GM19397 (cell line): ENCODE measurements around the gene SLC19A1.

Experiments
- ATAC-seq: cut with Tn5 transposase; IDR thresholded peaks from one replicate; pipeline ENCODE4 v1.9.1; 2021; ENCODE audit warnings: mild to moderate bottlenecking, moderate library complexity; ENCODE audit not compliant: unreplicated experiment

SLC19A1 gene

DNA sequence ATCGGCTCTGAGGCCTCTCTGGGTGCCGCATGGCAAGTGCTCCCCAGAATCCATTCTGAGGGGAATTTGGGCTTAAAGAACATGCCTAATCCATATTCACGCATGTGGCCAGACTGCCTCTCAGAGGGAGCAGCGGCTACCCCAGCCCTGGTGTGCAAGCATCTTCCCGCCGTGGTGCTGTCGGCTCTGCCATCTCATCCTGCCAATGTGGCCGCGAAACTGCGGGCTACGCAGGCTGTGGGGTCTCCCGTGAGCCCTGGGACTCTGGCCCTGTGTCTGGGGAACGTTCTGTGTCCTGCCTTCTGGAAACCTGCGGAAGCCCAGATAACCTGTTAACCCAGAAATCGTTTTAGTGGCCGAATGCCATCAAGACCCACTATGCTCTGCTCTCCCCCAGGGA, 60.7 kb downstream of the SLC19A1 start:
- ATAC-seq, result no peak

DNA sequence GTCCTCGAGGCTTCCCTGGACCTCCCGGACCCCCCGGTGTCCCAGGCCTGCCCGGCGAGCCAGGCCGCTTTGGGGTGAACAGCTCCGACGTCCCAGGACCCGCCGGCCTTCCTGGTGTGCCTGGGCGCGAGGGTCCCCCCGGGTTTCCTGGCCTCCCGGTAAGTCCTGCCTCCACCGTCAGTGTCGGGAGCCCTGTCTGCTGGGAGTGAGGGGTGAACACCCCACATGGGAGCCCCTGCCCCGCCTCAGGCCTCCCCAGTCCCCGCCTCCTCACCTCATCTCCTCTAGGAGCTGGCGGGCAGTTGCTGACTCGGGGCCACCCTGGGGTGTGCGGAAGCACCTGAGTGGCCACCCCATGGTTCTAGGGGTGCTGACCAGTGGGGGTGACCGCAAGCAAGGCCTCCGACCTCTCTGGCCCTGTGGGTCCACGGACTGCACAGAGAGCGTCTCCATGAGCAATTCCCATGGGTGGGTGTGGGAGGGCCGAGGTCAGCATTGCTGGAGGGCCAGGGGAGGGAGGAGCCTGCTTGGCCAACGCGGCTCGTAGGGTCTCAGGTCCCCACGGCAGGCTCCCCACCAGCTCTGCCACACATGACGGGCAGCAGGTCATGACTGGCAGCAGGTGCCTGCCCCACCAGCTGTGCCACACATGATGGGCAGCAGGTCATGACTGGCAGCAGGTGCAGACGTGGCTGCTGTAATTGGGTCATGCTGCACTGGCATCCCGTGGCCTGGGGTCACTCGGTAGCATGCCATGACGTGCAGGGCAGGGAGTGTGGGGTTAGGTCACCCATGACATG, 61.3 kb downstream of the SLC19A1 start:
- ATAC-seq, result no peak

DNA sequence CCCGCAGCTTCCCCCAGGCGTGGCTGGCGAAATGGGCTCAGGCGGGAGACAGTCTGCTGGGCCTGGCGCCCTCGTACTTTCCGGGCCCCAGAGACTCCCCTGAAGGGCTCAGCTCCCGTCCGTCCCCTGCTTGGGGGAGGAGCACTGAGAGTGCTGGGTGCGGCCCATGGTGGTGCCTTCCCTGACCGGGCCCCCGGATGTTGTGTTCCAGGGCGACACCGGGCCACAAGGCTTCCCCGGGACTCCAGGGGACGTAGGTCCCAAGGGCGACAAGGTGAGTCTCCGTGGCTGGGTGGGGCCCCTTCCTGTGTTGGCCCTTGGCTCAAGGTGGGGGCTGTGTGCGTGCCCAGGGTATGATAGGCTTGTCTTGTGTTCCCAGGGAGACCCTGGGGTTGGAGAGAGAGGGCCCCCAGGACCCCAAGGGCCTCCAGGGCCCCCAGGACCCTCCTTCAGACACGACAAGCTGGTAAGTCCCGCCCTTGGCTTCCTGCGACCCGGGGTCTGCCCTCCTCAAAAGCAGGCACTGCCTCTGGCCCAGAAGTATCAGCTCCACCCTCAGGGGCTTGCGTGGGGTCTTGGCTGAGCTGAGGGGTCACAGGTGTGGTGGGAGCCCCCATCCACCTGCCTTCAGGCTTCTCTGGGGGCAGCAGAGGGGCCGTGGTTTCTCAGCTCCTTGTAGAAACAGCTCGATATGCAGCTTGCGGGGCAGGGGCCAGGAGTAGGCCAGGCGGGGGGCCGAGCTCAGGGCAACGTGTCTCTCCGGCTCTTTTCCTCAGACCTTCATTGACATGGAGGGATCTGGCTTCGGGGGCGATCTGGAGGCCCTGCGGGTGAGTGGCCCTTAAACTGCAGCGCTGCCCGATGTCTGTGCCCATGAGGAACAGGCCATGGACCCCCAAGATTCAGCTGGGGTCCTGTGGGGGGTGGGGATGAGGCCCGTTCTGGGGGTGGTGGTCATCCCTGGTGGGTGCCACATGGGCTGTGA, 62.3 kb downstream of the SLC19A1 start:
- no peak for ATAC-seq

DNA sequence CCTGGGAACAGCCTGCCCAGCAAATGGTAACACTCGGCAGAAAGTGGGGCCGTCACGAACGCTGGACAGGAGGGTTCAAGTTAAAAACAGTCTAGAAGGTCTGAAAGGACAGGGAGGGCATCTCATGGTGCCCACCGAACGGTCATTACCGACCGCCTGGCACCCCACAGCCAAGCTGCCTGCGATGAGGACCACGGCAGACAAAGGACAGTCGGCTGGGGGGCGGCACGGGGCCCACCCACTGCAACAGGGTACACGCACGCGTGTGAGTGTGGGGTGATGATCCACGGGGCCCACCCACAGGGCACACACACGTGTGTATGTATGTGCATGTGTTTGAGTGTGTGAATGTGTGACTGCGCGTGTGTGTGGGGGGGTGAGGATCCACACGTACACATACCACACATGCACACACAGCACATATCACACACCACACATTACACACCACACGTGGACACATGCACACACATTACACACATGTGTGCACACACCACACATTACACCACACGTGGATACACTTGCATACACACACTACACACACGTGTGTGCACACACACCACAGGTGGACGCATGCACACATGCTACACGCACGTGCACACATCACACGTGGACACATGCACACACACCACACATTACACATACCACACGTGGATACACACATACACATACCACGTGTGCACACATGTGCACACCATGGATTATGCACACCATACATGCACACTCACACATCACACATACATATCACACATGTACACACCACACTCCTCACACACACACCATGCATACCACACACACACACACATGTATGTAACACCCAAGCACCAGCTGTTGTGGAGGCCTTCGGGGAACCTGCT, 63.2 kb downstream of the SLC19A1 start:
- ATAC-seq, result no peak

DNA sequence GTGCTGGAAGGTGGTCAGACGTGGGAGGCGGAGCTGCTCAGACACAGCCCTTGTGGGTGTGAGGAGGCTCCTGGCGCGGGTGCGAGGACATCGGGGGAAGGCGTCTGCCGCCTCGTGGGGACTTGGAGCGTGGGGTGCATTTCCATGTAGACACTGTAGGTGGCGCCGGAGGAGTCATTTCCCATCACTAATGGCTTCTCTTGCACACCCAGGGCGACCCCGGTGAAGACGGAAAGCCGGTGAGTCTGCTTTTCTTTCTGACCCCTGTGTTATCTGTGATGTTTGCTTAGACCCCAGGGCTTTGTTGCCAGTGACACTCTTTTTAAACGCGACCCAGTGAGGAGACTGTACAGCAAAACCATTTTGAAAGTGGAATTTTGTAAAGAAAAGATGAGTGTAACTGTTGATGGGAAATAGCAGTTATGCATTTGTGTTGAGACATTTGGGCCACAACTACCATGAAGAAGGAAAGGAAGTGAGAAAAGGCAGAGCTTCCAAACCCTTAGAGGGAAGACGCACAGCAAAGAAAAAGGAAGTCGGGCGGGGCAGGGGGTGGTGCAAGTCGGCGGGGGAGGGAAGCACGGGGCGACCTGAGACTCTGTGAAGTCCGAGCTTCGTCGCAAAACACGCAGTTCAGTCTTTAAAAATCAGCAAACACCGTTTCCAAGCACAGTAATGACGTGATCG, 64.0 kb downstream of the SLC19A1 start:
- ATAC-seq, result no peak

DNA sequence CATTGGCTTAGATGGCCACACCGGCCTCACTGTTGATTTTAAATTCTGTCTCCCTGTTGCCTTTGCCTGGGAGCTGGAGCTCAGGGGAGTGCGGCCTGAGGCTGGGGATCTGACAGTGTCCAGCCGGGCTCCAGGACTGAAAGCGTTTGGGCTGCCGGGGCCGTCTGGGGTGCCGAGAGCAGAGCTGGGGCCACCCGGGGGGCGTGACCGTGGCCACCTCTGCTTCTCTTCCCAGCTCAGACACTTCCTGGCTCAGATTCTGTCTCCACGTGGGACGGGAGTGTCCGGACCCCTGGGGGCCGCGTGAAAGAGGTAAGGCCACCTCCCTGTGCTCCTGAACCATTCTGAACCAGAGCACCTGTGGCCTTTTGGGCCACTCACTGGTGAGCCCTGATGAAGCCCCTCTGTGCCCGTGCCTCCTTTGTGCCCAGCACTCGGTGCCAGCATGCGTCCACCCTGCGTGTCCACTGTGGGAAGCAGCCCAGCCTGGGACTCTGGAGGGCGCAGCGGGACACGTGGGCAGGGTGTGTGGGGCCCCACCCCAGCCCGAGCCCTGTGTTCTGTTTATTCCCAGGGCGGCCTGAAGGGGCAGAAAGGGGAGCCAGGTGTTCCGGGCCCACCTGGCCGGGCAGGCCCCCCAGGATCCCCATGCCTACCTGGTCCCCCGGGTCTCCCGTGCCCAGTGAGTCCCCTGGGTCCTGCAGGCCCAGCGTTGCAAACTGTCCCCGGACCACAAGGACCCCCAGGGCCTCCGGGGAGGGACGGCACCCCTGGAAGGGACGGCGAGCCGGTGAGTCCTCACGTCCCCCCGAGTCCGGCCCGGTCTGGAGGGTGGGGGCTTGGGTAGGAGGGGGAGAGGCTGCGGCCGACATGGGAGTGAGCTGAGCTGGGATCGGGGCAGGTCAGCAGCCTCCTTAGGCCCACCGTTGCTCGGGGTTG, 64.8 kb downstream of the SLC19A1 start:
- no peak for ATAC-seq

DNA sequence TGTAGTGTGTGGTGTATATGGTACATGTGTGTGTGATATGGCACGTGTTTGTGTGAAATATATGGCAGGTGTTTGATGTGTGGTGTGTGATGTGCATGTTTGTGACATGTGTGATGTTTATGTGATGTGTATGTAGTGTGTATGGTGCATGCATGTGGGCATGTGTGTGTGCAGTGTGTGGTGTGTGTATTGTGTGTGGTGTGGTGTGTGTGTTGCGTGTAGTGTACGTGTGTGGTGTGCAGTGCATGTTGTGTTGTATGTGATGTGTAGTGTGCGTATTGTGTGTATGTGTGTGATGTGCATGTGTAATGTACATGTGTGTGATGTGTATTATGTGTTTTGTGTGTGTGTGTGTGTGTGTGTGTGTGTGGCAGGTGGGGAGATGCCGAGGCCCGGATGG, 65.7 kb downstream of the SLC19A1 start:
- no peak for ATAC-seq

DNA sequence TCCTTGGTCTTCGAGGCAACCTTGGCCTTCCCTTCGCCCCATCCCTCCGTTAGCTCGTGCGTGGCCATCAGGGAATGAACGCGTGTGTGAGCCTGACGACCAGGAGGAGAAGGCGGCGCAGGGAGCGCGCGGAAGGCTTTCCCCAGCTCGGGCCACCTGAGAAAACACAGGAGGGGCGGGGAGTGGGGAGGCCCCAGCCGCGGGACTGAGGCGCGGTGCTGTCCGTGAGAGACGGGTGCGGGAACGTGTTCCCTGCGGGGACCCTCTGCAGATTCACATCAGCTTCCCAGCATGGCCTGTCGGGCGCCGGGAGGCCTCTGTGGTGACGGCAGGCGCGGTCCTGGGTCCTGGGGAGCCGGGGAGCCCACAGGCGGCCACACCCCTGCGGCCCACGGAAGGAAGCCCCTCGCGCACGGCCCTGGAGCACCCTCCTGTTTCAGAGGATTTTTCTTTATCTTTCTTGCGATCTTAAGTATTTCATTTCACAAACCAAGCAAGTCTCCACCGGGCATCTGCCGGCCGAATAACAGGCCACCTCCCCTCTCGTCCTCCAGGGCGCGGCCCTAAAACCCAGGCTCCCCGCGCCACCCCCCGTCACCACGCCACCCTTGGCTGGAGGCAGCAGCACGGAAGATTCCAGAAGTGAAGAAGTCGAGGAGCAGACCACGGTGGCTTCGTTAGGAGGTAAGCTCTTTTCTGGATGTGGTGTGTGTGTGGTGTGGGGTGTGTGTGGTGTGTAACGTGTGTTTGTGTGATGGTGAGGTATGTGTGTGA, 66.3 kb downstream of the SLC19A1 start:
- no peak for ATAC-seq

DNA sequence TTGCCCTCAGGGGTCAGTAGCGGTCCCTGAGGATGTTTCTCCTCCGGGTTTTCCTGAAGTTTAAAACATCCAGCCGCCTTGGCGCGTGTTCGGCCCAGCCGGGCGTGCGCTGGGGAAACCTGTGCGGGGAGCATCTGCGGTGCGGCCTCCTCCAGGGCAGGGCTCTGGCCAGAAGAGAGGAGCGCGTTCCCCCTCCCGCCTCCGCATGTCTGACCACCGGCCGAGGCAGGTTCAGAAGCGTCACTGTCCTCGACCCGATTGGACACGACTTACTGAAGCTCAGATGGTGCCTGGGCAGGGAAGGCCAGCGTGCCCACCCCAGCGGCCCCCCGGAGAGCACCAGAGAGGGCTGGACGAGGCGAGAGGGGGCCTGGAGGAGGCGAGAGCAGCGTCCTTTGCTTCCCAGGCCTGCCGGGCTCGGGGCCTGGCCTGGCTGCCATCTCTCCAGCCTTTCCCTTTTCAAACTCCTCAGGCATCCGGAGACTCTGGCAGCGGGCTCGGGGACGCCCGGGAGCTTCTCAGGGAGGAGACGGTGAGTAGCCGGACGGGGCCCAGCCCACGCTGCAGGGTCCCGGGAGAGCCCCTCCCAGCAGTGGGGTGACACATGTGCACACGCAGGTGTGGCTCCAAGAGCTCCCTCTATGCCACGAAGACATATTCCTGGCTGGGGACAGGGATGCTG, 67.1 kb downstream of the SLC19A1 start:
- no peak for ATAC-seq

DNA sequence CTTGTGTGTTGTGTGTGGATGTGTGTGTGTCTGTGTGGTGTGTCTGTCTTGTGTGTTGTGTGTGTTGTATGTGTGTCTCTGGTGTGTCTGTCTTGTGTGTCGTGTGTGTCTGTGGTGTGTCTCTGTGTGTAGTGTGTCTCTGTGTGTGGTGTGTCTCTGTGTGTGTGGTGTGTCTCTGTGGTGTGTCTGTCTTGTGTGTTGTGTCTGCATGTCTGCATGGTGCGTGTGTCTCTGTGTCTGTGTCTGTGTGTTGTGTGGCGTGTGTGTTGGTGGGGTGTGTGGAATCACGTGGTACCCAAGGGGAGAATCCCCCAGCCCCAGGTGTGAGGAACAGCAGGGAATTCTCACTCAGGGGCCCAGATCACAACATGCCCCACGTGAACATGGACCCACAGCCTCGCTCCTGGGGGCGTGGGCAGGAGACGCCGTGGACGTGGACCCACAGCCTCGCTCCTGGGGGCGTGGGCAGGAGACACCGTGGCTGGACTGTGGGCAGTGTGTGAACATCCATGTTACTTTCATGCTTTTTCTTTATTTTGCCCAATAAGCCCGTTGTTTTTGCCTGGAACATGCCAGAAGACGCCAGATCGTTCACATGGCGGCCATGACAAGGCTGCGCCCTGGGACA, 67.8 kb downstream of the SLC19A1 start:
- ATAC-seq, result no peak

DNA sequence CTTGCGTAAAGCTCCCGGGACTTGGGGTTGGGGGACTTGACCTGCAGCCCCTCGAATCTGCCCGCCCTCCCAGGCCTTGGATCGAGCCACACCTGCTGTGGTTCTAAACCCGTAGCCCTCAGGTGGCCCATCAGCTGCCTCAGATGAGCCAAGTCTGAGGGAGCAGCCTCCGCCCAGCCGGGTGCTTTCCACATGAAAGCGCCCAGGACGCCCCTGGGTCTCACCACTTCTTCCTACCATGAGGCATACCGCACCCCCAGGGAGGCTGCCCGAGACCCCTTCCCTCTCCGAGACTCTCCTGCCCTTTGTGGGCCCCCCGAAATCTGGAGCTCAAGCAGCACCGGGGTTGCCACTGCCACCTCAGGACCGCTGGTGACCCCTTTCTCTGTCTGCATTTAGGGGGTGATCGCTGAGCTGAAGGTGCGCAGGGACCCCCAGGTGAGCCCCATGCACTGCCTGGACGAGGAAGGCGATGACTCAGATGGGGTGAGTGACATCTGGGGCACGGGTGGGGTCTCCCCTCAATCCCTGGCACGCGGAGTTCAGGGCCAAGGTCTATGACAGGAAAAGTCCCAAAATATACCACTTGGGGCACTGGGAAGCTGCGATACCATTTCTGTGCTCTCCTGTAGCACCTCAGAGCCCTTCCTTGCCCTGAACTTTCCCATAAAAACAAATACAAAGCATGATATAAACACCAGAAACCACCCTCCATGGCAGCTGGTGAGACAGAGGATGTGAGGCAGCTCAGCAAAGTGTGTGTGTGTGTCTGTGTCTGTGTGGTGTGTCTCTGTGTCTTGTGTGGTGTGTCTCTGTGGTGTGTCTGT, 68.5 kb downstream of the SLC19A1 start:
- ATAC-seq, result no peak

DNA sequence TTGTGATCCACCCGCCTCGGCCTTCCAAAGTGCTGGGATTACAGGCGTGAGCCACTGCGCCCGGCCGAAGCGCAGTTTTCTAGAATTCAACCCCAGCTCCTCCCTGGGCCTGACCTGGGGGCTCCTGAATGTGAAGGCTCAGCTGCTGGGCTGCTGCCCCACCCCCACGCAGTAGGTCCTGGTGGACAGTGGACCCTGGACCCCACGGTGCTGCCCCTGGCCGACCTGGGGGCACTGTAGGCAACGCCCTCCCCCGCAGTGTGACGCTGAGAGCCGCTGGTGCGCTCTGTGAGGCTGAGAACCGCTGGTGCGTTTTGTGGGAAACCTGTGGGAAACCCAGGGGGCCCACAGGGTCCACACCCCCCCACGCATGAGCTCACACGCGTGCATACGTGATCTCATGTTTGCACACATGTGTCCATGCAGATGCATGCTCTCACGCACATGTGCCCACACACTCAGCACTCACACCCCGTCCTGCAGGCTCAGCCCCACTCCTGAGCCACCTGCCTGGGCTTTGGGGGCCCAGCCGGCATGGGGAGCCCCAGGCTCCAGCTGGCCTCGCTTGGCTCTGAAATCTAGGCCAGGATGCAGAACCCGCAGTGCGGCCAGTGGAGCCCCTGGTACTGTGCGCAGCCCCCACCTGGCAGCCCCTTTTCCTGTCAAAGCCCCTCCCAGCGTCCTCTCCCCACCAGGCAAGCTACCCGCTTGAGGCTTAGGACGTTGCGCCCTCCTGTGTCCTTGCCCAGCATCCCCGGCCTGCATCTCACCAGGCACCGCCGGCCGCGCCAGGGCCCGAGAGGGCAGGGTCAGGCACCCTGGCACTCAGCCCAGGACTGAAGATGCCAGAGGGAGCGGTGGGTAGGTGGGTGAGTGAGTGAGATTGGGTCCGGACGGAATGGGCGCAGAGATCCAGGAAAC, 69.5 kb downstream of the SLC19A1 start:
- no peak for ATAC-seq

DNA sequence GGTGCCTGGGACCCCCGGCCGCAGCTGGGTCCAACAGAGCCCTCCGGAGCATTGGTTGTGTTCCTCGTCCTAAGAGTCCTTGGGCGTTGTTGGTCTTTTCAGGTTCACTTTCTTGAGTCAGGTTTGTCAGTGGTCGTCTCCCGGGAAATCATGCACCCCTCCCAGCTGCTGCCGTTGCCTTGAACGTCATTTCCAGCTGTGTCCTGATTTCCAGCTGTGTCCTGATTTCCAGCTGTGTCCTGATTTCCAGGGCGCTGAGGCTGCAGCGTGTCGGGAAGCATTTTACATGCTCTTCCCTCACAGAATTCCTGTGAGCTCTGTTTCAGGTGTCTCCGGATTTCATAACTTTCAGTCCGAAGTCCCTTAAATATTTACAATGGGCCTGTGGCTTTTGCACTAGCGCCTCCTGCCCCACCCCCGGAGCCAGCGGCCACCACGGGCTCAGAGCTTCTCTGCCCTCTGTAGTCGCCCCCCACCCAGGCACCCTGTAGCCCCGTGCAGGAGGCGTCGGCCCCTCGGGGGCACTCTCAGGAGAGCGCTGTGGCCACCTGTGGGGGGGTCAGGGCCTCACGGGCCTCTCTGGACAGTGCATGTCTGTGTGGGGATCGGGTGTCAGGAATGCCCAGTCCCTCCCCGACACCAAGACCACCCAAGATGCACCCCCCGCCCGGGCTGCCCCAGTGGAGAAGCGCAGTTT, 70.6 kb downstream of the SLC19A1 start:
- no peak for ATAC-seq

DNA sequence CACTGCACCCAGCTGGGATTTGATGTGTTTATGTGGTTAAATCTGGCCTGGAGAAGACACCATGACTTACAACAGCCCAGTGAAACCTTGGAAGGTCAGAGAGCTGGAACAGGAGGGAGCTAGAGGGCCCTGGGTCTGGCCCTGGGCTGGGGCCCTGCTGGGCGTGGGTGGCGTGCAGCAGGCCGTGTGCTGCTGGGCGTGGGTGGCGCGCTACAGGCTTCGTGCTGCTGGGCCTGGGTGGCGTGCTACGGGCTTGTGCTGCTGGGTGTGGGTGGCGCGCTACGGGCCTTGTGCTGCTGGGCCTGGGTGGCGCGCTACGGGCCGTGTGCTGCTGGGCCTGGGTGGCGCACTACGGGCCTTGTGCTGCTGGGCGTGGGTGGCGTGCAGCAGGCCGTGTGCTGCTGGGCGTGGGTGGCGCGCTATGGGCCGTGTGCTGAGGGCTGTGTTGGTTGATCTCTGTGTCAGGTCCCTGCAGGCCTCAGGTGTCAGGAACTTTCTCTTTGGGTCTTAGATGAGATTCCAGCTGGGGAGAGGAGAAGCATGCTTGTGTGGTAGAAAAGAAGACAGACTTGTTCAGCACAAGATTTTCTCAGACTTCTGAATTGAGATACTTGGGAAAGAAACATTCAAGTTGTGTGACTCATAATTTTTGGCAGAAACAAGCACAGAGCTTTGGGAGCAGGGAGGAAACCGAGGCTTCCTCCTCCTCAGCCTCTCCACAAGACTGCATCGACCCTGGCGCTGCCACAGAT, 71.3 kb downstream of the SLC19A1 start:
- ATAC-seq, result no peak
